ENCODE measurements around the gene TRIP12.

Gene TRIP12

GRCh38 chr2:229825476-229825875 is 96.3 kb downstream of the TRIP12 start:
- H3K36me3 ChIP-seq: peaks cover 57% of the 10 kb centered on the region
- TF ChIP-seq, protein P1, sequence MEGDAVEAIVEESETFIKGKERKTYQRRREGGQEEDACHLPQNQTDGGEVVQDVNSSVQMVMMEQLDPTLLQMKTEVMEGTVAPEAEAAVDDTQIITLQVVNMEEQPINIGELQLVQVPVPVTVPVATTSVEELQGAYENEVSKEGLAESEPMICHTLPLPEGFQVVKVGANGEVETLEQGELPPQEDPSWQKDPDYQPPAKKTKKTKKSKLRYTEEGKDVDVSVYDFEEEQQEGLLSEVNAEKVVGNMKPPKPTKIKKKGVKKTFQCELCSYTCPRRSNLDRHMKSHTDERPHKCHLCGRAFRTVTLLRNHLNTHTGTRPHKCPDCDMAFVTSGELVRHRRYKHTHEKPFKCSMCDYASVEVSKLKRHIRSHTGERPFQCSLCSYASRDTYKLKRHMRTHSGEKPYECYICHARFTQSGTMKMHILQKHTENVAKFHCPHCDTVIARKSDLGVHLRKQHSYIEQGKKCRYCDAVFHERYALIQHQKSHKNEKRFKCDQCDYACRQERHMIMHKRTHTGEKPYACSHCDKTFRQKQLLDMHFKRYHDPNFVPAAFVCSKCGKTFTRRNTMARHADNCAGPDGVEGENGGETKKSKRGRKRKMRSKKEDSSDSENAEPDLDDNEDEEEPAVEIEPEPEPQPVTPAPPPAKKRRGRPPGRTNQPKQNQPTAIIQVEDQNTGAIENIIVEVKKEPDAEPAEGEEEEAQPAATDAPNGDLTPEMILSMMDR (IDR thresholded peaks at IDR 0.05): no peak
- no peak overlapping the region for H3K4me3 ChIP-seq (ENCODE audit: low read depth in 1 of 2, low read length in 1 of 2)
- no peaks in the 10 kb centered on the region for H3K4me1 ChIP-seq (ENCODE audit: control insufficient read depth in 1 of 2, insufficient read depth in 1 of 2, low read depth in 1 of 2, low read length in 1 of 2)
- H3K9me3 ChIP-seq: no peaks in the 10 kb centered on the region
- no peaks in the 10 kb centered on the region for H3K27me3 ChIP-seq
- no peak overlapping the region for H3K27ac ChIP-seq

- Histone ChIP-seq H3K4me3 (ENCODE audit: low read depth in 1 of 2, low read length in 1 of 2) (no peak overlapping the region), H3K27ac (no peak overlapping the region)
- TF ChIP-seq, protein P1 (IDR thresholded peaks at IDR 0.05): no peak
These were observed 100.5 kb downstream of the TRIP12 start for GRCh38 chr2:229821316-229821715.

DNA sequence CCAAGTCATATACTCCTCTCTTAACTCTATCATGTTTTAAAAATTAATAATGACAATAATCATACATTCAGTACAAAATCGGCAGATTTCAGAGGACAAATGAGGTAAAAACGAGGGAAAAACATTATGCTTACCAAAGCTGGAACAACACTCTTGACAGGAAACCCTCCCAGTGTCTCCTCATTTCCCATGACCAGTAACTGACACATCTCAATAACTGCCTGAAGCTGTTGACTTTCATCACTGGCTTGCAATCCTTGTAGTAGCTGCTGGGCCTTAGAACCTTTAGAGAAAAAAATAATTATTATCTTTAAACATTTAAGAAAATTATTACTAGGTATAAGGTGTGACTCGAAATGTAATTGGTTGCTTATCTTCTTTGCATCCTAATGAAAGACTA is 103.6 kb downstream of the TRIP12 start:
- no peaks in the 10 kb centered on the region for H3K4me1 ChIP-seq (ENCODE audit: control insufficient read depth in 1 of 2, insufficient read depth in 1 of 2, low read depth in 1 of 2, low read length in 1 of 2)
- H3K36me3 ChIP-seq: peaks cover 75% of the 10 kb centered on the region
- H3K4me3 ChIP-seq (ENCODE audit: low read depth in 1 of 2, low read length in 1 of 2): no peak overlapping the region
- no peaks in the 10 kb centered on the region for H3K9me3 ChIP-seq
- TF ChIP-seq, protein P1 (IDR thresholded peaks at IDR 0.05): no peak
- H3K27me3 ChIP-seq: no peaks in the 10 kb centered on the region
- no peak overlapping the region for H3K27ac ChIP-seq

More at GRCh38 chr2:229821316-229821715, 100.5 kb downstream of the TRIP12 start:
- Histone ChIP-seq H3K27me3 (no peaks in the 10 kb centered on the region), H3K4me1 (ENCODE audit: control insufficient read depth in 1 of 2, insufficient read depth in 1 of 2, low read depth in 1 of 2, low read length in 1 of 2) (no peaks in the 10 kb centered on the region), H3K36me3 (peaks cover 50% of the 10 kb centered on the region), H3K9me3 (no peaks in the 10 kb centered on the region)

- H3K4me1 ChIP-seq (ENCODE audit: control insufficient read depth in 1 of 2, insufficient read depth in 1 of 2, low read depth in 1 of 2, low read length in 1 of 2): no peaks in the 10 kb centered on the region
- no peaks in the 10 kb centered on the region for H3K27me3 ChIP-seq
- TF ChIP-seq, protein P1 (IDR thresholded peaks at IDR 0.05): no peak
- no peak overlapping the region for H3K27ac ChIP-seq
- no peaks in the 10 kb centered on the region for H3K9me3 ChIP-seq
- peaks cover 82% of the 10 kb centered on the region for H3K36me3 ChIP-seq
- no peak overlapping the region for H3K4me3 ChIP-seq (ENCODE audit: low read depth in 1 of 2, low read length in 1 of 2)
These were observed 106.0 kb downstream of the TRIP12 start for GRCh38 chr2:229815858-229816257.

- H3K4me3 ChIP-seq (ENCODE audit: low read depth in 1 of 2, low read length in 1 of 2): no peak overlapping the region
- H3K27ac ChIP-seq: no peak overlapping the region
- TF ChIP-seq, protein P1 (IDR thresholded peaks at IDR 0.05): no peak
- no peaks in the 10 kb centered on the region for H3K4me1 ChIP-seq (ENCODE audit: control insufficient read depth in 1 of 2, insufficient read depth in 1 of 2, low read depth in 1 of 2, low read length in 1 of 2)
- H3K36me3 ChIP-seq: peaks cover 85% of the 10 kb centered on the region
- H3K9me3 ChIP-seq: no peaks in the 10 kb centered on the region
- no peaks in the 10 kb centered on the region for H3K27me3 ChIP-seq
These were observed 106.5 kb downstream of the TRIP12 start for GRCh38 chr2:229815342-229815741.

DNA sequence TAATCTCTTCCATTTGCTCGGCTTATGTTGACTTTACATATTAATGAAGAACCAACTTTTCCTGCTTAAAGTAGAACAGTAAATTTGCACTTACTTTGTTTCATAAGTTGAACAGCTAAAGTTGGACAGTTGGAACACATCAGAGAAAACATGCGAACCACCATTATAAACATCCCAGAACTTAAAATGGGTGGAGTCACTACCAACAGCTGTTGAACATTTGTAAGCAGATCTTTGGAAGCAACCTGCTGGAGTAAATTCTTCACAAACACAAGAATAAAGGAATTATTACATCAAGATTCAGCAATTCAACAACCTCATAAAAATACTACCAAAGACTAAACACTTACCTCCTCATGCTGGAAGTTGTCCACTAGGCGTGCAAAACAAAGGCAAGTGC is 111.0 kb downstream of the TRIP12 start:
- no peak overlapping the region for H3K27ac ChIP-seq
- H3K36me3 ChIP-seq: peaks cover 93% of the 10 kb centered on the region
- H3K4me3 ChIP-seq (ENCODE audit: low read depth in 1 of 2, low read length in 1 of 2): no peak overlapping the region
- TF ChIP-seq, protein P1 (IDR thresholded peaks at IDR 0.05): no peak
- no peaks in the 10 kb centered on the region for H3K9me3 ChIP-seq
- no peaks in the 10 kb centered on the region for H3K27me3 ChIP-seq
- no peaks in the 10 kb centered on the region for H3K4me1 ChIP-seq (ENCODE audit: control insufficient read depth in 1 of 2, insufficient read depth in 1 of 2, low read depth in 1 of 2, low read length in 1 of 2)

All from neutrophil (primary cell).